HepG2 (cell line): ENCODE measurements around the gene HDGFL2. TPM values are rescaled to one million over a fixed set of nuclear protein-coding genes. Genes with fewer than 3 reads are reported as not detected.

Source experiments
- ATAC-seq: fragments of 200-7000 bp; cut with Tn5 transposase; 3 replicates; pipeline ENCODE4 v1.9.1; 2020; ENCODE audit warnings: mild to moderate bottlenecking, moderate library complexity
- BruUV-seq: library from RNA; stranded (reverse); fragments of 400-500 nt; replicated peaks from 2 replicates; lab custom pipeline; 2021; lab: Mats Ljungman, UMichigan
- CTCF ChIA-PET: fragments of 300-600 bp; formaldehyde crosslinking; extraction: SDS; loops from one replicate; lab custom pipeline; 2021; ENCODE audit warnings: low total read pairs, inconsistent platforms, low intra/inter-chr PET ratio; lab: Yijun Ruan, JAX
- POLR2A ChIA-PET: fragments of 350-600 bp; sonication (Branson Sonifier 250); formaldehyde crosslinking; loops from one replicate; lab custom pipeline; 2020; ENCODE audit warnings: antibody characterized with exemption, inconsistent platforms; lab: Yijun Ruan, JAX
- DNase-seq: peaks from one replicate; pipeline ENCODE4 v3.0.0-alpha.2; 2015; ENCODE audit warnings: low spot score
- FAIRE-seq: peaks from 3 replicates; lab custom pipeline; 2011; peaks lifted over from hg19 to GRCh38; lab: Jason Lieb, UNC
- H2AFZ ChIP-seq: one replicate; pipeline ENCODE4 v1.6.1; 2011; ENCODE audit warnings: low read length, inconsistent platforms
- H3K27ac ChIP-seq: fragments of 300-600 bp; 3 replicates; pipeline ENCODE4 v1.8.0; 2011; ENCODE audit warnings: mixed run types, mild to moderate bottlenecking, mixed read lengths, low read length, inconsistent platforms; ENCODE audit not compliant: insufficient read depth; ENCODE audit errors: extremely low read length
- H3K27me3 ChIP-seq, 2 experiments: fragments of 200-600 bp in 1 of 2; 2 replicates in 1 of 2; 3 replicates in 1 of 2; pipeline versions ENCODE4 v1.6.0 to v1.8.0; 2011; ENCODE audit warnings: low read length in 2 of 2, mild to moderate bottlenecking in 2 of 2, moderate library complexity in 2 of 2, inconsistent platforms in 1 of 2; ENCODE audit not compliant: insufficient read depth in 2 of 2, control insufficient read depth in 1 of 2
- H3K36me3 ChIP-seq, 2 experiments: fragments of 200-600 bp in 1 of 2; replicated peaks in 1 of 2; 2 replicates in 1 of 2; 3 replicates in 1 of 2; pipeline versions ENCODE4 v1.5.1 to v1.8.0; 2011; ENCODE audit warnings: low read length in 2 of 2, inconsistent platforms in 1 of 2; ENCODE audit not compliant: insufficient read depth in 2 of 2, control insufficient read depth in 1 of 2
- H3K4me1 ChIP-seq: 2 replicates; pipeline ENCODE4 v1.5.1; 2012; ENCODE audit warnings: low read length, inconsistent platforms; ENCODE audit not compliant: insufficient read depth
- H3K4me2 ChIP-seq: 2 replicates; pipeline ENCODE4 v1.6.0; 2011; ENCODE audit warnings: low read depth, low read length, inconsistent platforms
- H3K4me3 ChIP-seq, 3 experiments: fragments of 200-600 bp in 1 of 3; sonication (generic), shearing (Covaris generic) in 1 of 3; replicated peaks in 1 of 3; 2 replicates each; pipeline ENCODE4 v1.5.1; 2011 to 2016; ENCODE audit warnings: low read length in 3 of 3, inconsistent platforms in 2 of 3, low read depth in 2 of 3, mild to moderate bottlenecking in 2 of 3, control low read depth in 1 of 3, mixed read lengths in 1 of 3; ENCODE audit not compliant: insufficient read depth in 1 of 3
- H3K79me2 ChIP-seq: one replicate; pipeline ENCODE4 v1.6.1; 2011; ENCODE audit warnings: low read length, inconsistent platforms; ENCODE audit not compliant: insufficient read depth
- H3K9ac ChIP-seq: 2 replicates; pipeline ENCODE4 v1.6.0; 2011; ENCODE audit warnings: mild to moderate bottlenecking, low read depth, low read length, inconsistent platforms; ENCODE audit not compliant: insufficient read depth
- H3K9me3 ChIP-seq: 2 replicates; pipeline ENCODE4 v1.5.1; 2012; ENCODE audit warnings: mild to moderate bottlenecking, low read length
- H4K20me1 ChIP-seq: 2 replicates; pipeline ENCODE4 v1.6.0; 2011; ENCODE audit warnings: inconsistent platforms, mild to moderate bottlenecking, low read length, moderate library complexity; ENCODE audit not compliant: insufficient read depth
- HOXA7 ChIP-seq: sonication (generic); formaldehyde crosslinking; IDR thresholded peaks from 2 replicates; pipeline ENCODE4 v1.8.1; 2022; ENCODE audit warnings: mild to moderate bottlenecking, missing genetic modification reagents, moderate library complexity
- KMT2B ChIP-seq: IDR thresholded peaks from 2 replicates; pipeline ENCODE4 v1.6.1; 2016; ENCODE audit warnings: missing genetic modification reagents, missing compliant biosample characterization
- MLXIP ChIP-seq: sonication (generic); formaldehyde crosslinking; IDR thresholded peaks from 2 replicates; pipeline ENCODE4 v1.9.0; 2021; ENCODE audit warnings: missing genetic modification reagents, borderline replicate concordance
- POLR2AphosphoS5 ChIP-seq: IDR thresholded peaks from 2 replicates; pipeline ENCODE4 v1.6.1; 2012; ENCODE audit warnings: low read depth, low read length
- RFXANK ChIP-seq: IDR thresholded peaks from 2 replicates; pipeline ENCODE4 v1.6.1; 2016
- TARDBP ChIP-seq: sonication (generic); formaldehyde crosslinking; IDR thresholded peaks from 2 replicates; pipeline ENCODE4 v1.8.0; 2022; ENCODE audit warnings: mild to moderate bottlenecking, missing genetic modification reagents
- YEATS4 ChIP-seq: sonication (generic); formaldehyde crosslinking; IDR thresholded peaks from 2 replicates; pipeline ENCODE4 v1.4.0; 2020; ENCODE audit warnings: missing genetic modification reagents, borderline replicate concordance
- ZBTB26 ChIP-seq: IDR thresholded peaks from 2 replicates; pipeline ENCODE4 v1.6.1; 2016; ENCODE audit warnings: missing compliant biosample characterization, missing genetic modification reagents, borderline replicate concordance
- ZFX ChIP-seq: sonication (generic); formaldehyde crosslinking; IDR thresholded peaks from 2 replicates; pipeline ENCODE4 v1.4.0; 2020; ENCODE audit warnings: mild to moderate bottlenecking, low read depth, missing genetic modification reagents, moderate library complexity
- ZNF597 ChIP-seq: sonication (generic); formaldehyde crosslinking; IDR thresholded peaks from 2 replicates; pipeline ENCODE4 v1.5.0; 2020; ENCODE audit warnings: missing genetic modification reagents
- ZNF614 ChIP-seq: IDR thresholded peaks from 2 replicates; pipeline ENCODE4 v1.6.1; 2018; ENCODE audit warnings: missing biosample characterization, missing genetic modification reagents, inconsistent platforms, borderline replicate concordance
- WGBS: methylation state at CpG from one replicate; pipeline ENCODE4 v1.1.6; 2017; ENCODE audit warnings: low lambda C conversion rate; 5-methylcytosine and 5-hydroxymethylcytosine counted together
- in situ Hi-C: cut with HindIII; loops from 2 replicates; pipeline ENCODE4 v1.10.0; 2017; ENCODE audit warnings: low pct_unique_long_range_greater_than_20kb; ENCODE audit not compliant: extremely low pct_ligation_motif_present
- intact Hi-C: fragments of 100-400 bp; cut with micrococcal nuclease; formaldehyde crosslinking; loops from one replicate; pipeline ENCODE4 v1.10.0; 2022; ENCODE audit not compliant: unreplicated experiment
- polyA plus RNA-seq, 8 experiments: library from polyadenylated mRNA; depleted of rRNA in 3 of 8; stranded (reverse) in 7 of 8; unstranded in 1 of 8; fragments of >200 nt; fragmentation: Illumina TruSeq in 4 of 8; extraction: Trizol in 4 of 8; gene quantifications; 2 replicates each; pipeline versions ENCODE4 v1.2.1 to v1.2.3, GENCODE V29; 2011 to 2016; ENCODE audit warnings: low read depth in 4 of 8, missing spikeins in 1 of 8, mixed read lengths in 1 of 8; ENCODE audit not compliant: insufficient read depth in 1 of 8
- total RNA-seq, 5 experiments: library from RNA; depleted of rRNA; stranded (reverse); fragments of >200 nt; fragmentation: Illumina TruSeq; extraction: Trizol; gene quantifications; 2 replicates each; pipeline ENCODE4 v1.2.3, GENCODE V29; 2016; ENCODE audit warnings: low read depth in 1 of 5

Gene HDGFL2
- total and polyA plus RNA-seq, 2 of the 13 experiments (the other 11 are each of a cell fraction or from before 2014, with no cell fraction given) = 20.0 to 51.1 TPM

GRCh38 chr19:4497770-4498389, 25.8 kb downstream of the HDGFL2 start (continued):
- no peak for TF ChIP-seq MLXIP (CRISPR knock-in tag)
- no peak for TF ChIP-seq HOXA7 (CRISPR knock-in tag)
- no peak for TF ChIP-seq ZNF597 (CRISPR knock-in tag)
- no peak for TF ChIP-seq ZBTB26 (CRISPR knock-in tag)

GRCh38 chr19:4498694-4499093, 26.6 kb downstream of the HDGFL2 start:
- Histone ChIP-seq H3K4me2 (no peak overlapping the region), H3K9me3 (no peaks in the 10 kb centered on the region), H3K4me3 (no peak overlapping the region), H4K20me1 (no peaks in the 10 kb centered on the region), H3K27ac (no peak overlapping the region), H3K27me3 (no peaks in the 10 kb centered on the region), H2AFZ (no peak overlapping the region), H3K9ac (no peak overlapping the region), H3K4me1 (no peaks in the 10 kb centered on the region), H3K79me2 (no peaks in the 10 kb centered on the region), H3K36me3 (peaks cover 17 to 51% of the 10 kb centered on the region in 2 experiments; a peak in 4 of 5 replicates)
- 89% methylated on average over 12 of the region's 12 CpGs for WGBS
- in situ Hi-C loops = no loop called here
- intact Hi-C loops = no loop called here
- TF ChIP-seq YEATS4 (CRISPR knock-in tag) = no peak
- TF ChIP-seq RFXANK = no peak
- TF ChIP-seq POLR2AphosphoS5 = no peak
- no peak for TF ChIP-seq ZFX (CRISPR knock-in tag)
- TF ChIP-seq ZNF614 (CRISPR knock-in tag) = no peak
- no peak for TF ChIP-seq KMT2B (CRISPR knock-in tag)
- TF ChIP-seq TARDBP (CRISPR knock-in tag) = no peak
- BruUV-seq = no TSS peak
- DNase-seq = no peak
- ChIA-PET CTCF (no interaction called here), POLR2A (interaction anchor here (1.4 kb wide), 1 partner anchor 20 kb away, joined by 3 read pairs; the partner anchor contains the start of gene PLIN4)
- ATAC-seq = no peak
- no peak for FAIRE-seq
